Mesenchymal stem cell (in vitro differentiated cells and primary cell): ENCODE measurements around the gene CLIP1.

ENCODE experiments used
- DNase-seq: peaks from one replicate; pipeline ENCODE4 v3.0.0-alpha.2; 2013
- H2AFZ ChIP-seq: one replicate; pipeline ENCODE4 v1.6.1; 2013; ENCODE audit warnings: low read depth, mild to moderate bottlenecking, control low read depth, inconsistent platforms, low read length, moderate library complexity
- H2AK5ac ChIP-seq: 2 replicates; pipeline ENCODE4 v1.6.1; 2013; ENCODE audit warnings: low read length, moderate library complexity, mild to moderate bottlenecking, inconsistent platforms; ENCODE audit not compliant: severe bottlenecking
- H2BK120ac ChIP-seq: one replicate; pipeline ENCODE4 v1.6.1; 2013; ENCODE audit warnings: low read depth, mild to moderate bottlenecking, inconsistent platforms, low read length, moderate library complexity
- H2BK12ac ChIP-seq, 2 experiments: one replicate each; pipeline ENCODE4 v1.6.1; 2013; ENCODE audit warnings: inconsistent platforms in 2 of 2, low read length in 2 of 2, mild to moderate bottlenecking in 2 of 2, moderate library complexity in 2 of 2, control low read depth in 1 of 2
- H2BK15ac ChIP-seq: one replicate; pipeline ENCODE4 v1.6.1; 2013; ENCODE audit warnings: mild to moderate bottlenecking, low read depth, inconsistent platforms; ENCODE audit not compliant: poor library complexity, severe bottlenecking
- H2BK5ac ChIP-seq: 2 replicates; pipeline ENCODE4 v1.6.1; 2013; ENCODE audit warnings: low read depth, mild to moderate bottlenecking, low read length, control low read depth, inconsistent platforms; ENCODE audit not compliant: poor library complexity, severe bottlenecking
- H3K14ac ChIP-seq, 2 experiments: one replicate each; pipeline ENCODE4 v1.6.1; 2013; ENCODE audit warnings: inconsistent platforms in 2 of 2, low read length in 2 of 2, control low read depth in 1 of 2, mild to moderate bottlenecking in 1 of 2, moderate library complexity in 1 of 2
- H3K18ac ChIP-seq, 2 experiments: one replicate each; pipeline ENCODE4 v1.6.1; 2013; ENCODE audit warnings: inconsistent platforms in 2 of 2, low read length in 2 of 2, control low read depth in 1 of 2, low read depth in 1 of 2, mild to moderate bottlenecking in 1 of 2
- H3K23ac ChIP-seq, 2 experiments: one replicate each; pipeline ENCODE4 v1.6.1; 2013; ENCODE audit warnings: inconsistent platforms in 2 of 2, low read length in 2 of 2, mild to moderate bottlenecking in 2 of 2, moderate library complexity in 2 of 2, control low read depth in 1 of 2
- H3K27ac ChIP-seq: 2 replicates; pipeline ENCODE4 v1.5.1; 2013; ENCODE audit warnings: mild to moderate bottlenecking, moderate library complexity, low read length, control low read depth, inconsistent platforms; ENCODE audit not compliant: poor library complexity, severe bottlenecking
- H3K27me3 ChIP-seq, 2 experiments: 2 replicates each; pipeline versions ENCODE4 v1.6.1 to v1.7.0; 2013; ENCODE audit warnings: low read length in 2 of 2, mild to moderate bottlenecking in 2 of 2, moderate library complexity in 2 of 2, control low read depth in 1 of 2, inconsistent platforms in 1 of 2; ENCODE audit not compliant: control insufficient read depth in 1 of 2, insufficient read depth in 1 of 2
- H3K36me3 ChIP-seq, 2 experiments: 2 replicates each; pipeline versions ENCODE4 v1.6.1 to v1.7.0; 2013; ENCODE audit warnings: low read length in 2 of 2, control low read depth in 1 of 2, inconsistent platforms in 1 of 2, low read depth in 1 of 2, mild to moderate bottlenecking in 1 of 2; ENCODE audit not compliant: insufficient read depth in 2 of 2, control insufficient read depth in 1 of 2
- H3K4ac ChIP-seq, 2 experiments: one replicate each; pipeline ENCODE4 v1.6.1; 2013; ENCODE audit warnings: inconsistent platforms in 2 of 2, low read length in 2 of 2, mild to moderate bottlenecking in 2 of 2, moderate library complexity in 2 of 2, control low read depth in 1 of 2, low read depth in 1 of 2
- H3K4me1 ChIP-seq: 2 replicates; pipeline ENCODE4 v1.6.1; 2013; ENCODE audit warnings: low read depth, low read length, control low read depth; ENCODE audit not compliant: control insufficient read depth, insufficient read depth
- H3K4me2 ChIP-seq: 2 replicates; pipeline ENCODE4 v1.6.1; 2013; ENCODE audit warnings: low read length, mild to moderate bottlenecking, inconsistent platforms; ENCODE audit not compliant: poor library complexity, severe bottlenecking
- H3K4me3 ChIP-seq, 2 experiments: 2 replicates each; pipeline versions ENCODE4 v1.5.1 to v1.7.0; 2013; ENCODE audit warnings: low read length in 2 of 2, mild to moderate bottlenecking in 2 of 2, control low read depth in 1 of 2, low read depth in 1 of 2; ENCODE audit not compliant: insufficient read depth in 1 of 2
- H3K79me1 ChIP-seq: replicated peaks from 2 replicates; pipeline ENCODE4 v1.6.1; 2013; ENCODE audit warnings: mild to moderate bottlenecking, control low read depth, low read length, inconsistent platforms; ENCODE audit not compliant: poor library complexity, severe bottlenecking
- H3K9ac ChIP-seq: 2 replicates; pipeline ENCODE4 v1.7.0; 2013; ENCODE audit warnings: mild to moderate bottlenecking, low read length, moderate library complexity
- H3K9me3 ChIP-seq: 2 replicates; pipeline ENCODE4 v1.7.0; 2013; ENCODE audit warnings: mild to moderate bottlenecking, low read length; ENCODE audit not compliant: control insufficient read depth
- H4K8ac ChIP-seq: one replicate; pipeline ENCODE4 v1.6.1; 2013; ENCODE audit warnings: inconsistent platforms, mild to moderate bottlenecking, low read length, moderate library complexity
- H4K91ac ChIP-seq: one replicate; pipeline ENCODE4 v1.6.1; 2013; ENCODE audit warnings: mild to moderate bottlenecking, low read length, inconsistent platforms
- WGBS: methylation state at CpG from one replicate; pipeline ENCODE4 v1.1.7; 2013; ENCODE audit warnings: mixed read lengths; 5-methylcytosine and 5-hydroxymethylcytosine counted together

CLIP1 gene

GRCh38 chr12:122349078-122349477 lies 73.4 kb downstream of the CLIP1 start:
- H3K4me3 ChIP-seq, result no peak overlapping the region
- peaks cover 31 to 76% of the 10 kb centered on the region in 2 experiments for H3K36me3 ChIP-seq
- H3K9me3 ChIP-seq, result no peaks in the 10 kb centered on the region
- H2BK5ac ChIP-seq, result no peak overlapping the region
- WGBS, result 97% methylated on average over 4 of the region's 4 CpGs
- H3K4me2 ChIP-seq, result no peak overlapping the region
- H4K8ac ChIP-seq, result no peak overlapping the region
- no peak overlapping the region for H3K14ac ChIP-seq
- H2BK15ac ChIP-seq, result no peak overlapping the region
- no peaks in the 10 kb centered on the region for H3K4me1 ChIP-seq
- H3K9ac ChIP-seq, result no peak overlapping the region
- no peak overlapping the region for H3K23ac ChIP-seq
- no peak overlapping the region for H3K18ac ChIP-seq
- no peak overlapping the region for H3K27ac ChIP-seq
- H2BK12ac ChIP-seq, result no peak overlapping the region
- H3K27me3 ChIP-seq, result no peaks in the 10 kb centered on the region
- peaks cover 4% of the 10 kb centered on the region for H3K79me1 ChIP-seq
- H3K4ac ChIP-seq, result no peak overlapping the region
- H4K91ac ChIP-seq, result no peak overlapping the region
- no peak overlapping the region for H2AFZ ChIP-seq
- no peak for DNase-seq
- no peak overlapping the region for H2AK5ac ChIP-seq
- H2BK120ac ChIP-seq, result no peak overlapping the region

GRCh38 chr12:122348505-122348904 lies 74.0 kb downstream of the CLIP1 start:
- Histone ChIP-seq H3K27ac (no peak overlapping the region), H3K14ac (no peak overlapping the region), H2BK120ac (no peak overlapping the region), H2AK5ac (no peak overlapping the region), H2BK5ac (no peak overlapping the region), H3K4ac (no peak overlapping the region), H3K79me1 (peaks cover 4% of the 10 kb centered on the region), H4K8ac (no peak overlapping the region), H2BK15ac (no peak overlapping the region), H3K9me3 (no peaks in the 10 kb centered on the region), H3K9ac (no peak overlapping the region), H2BK12ac (no peak overlapping the region), H4K91ac (no peak overlapping the region), H3K4me2 (no peak overlapping the region), H2AFZ (no peak overlapping the region), H3K27me3 (no peaks in the 10 kb centered on the region), H3K4me1 (no peaks in the 10 kb centered on the region), H3K36me3 (peaks cover 29 to 76% of the 10 kb centered on the region in 2 experiments), H3K23ac (no peak overlapping the region), H3K18ac (no peak overlapping the region), H3K4me3 (no peak overlapping the region)
- DNase-seq, result no peak
- WGBS, result 88% methylated on average over 4 of the region's 4 CpGs

- H3K4ac ChIP-seq, result no peak overlapping the region
These were observed 76.4 kb downstream of the CLIP1 start for GRCh38 chr12:122346054-122346453.

GRCh38 chr12:122345042-122345441 lies 77.4 kb downstream of the CLIP1 start:
- no peak overlapping the region for H4K91ac ChIP-seq
- H4K8ac ChIP-seq, result no peak overlapping the region
- H3K4me1 ChIP-seq, result no peaks in the 10 kb centered on the region
- H3K14ac ChIP-seq, result no peak overlapping the region
- H2BK120ac ChIP-seq, result no peak overlapping the region
- no peak for DNase-seq
- no peak overlapping the region for H3K4me3 ChIP-seq
- H3K79me1 ChIP-seq, result peaks cover 2% of the 10 kb centered on the region
- H3K4ac ChIP-seq, result no peak overlapping the region
- H2BK15ac ChIP-seq, result no peak overlapping the region
- H3K27me3 ChIP-seq, result no peaks in the 10 kb centered on the region
- H2BK12ac ChIP-seq, result no peak overlapping the region
- no peak overlapping the region for H3K27ac ChIP-seq
- H3K9me3 ChIP-seq, result no peaks in the 10 kb centered on the region
- no peak overlapping the region for H2AFZ ChIP-seq
- H3K18ac ChIP-seq, result no peak overlapping the region
- no peak overlapping the region for H3K23ac ChIP-seq
- H3K4me2 ChIP-seq, result no peak overlapping the region
- H2BK5ac ChIP-seq, result no peak overlapping the region
- H3K9ac ChIP-seq, result no peak overlapping the region
- peaks cover 13 to 75% of the 10 kb centered on the region in 2 experiments for H3K36me3 ChIP-seq
- H2AK5ac ChIP-seq, result no peak overlapping the region
- over 99% methylated on average over 2 of the region's 2 CpGs for WGBS

More at GRCh38 chr12:122346054-122346453, 76.4 kb downstream of the CLIP1 start:
- Histone ChIP-seq H3K9me3 (no peaks in the 10 kb centered on the region), H3K18ac (no peak overlapping the region), H3K23ac (no peak overlapping the region), H3K4me2 (no peak overlapping the region), H3K36me3 (peaks cover 15 to 66% of the 10 kb centered on the region in 2 experiments), H3K14ac (no peak overlapping the region), H4K8ac (no peak overlapping the region), H3K79me1 (peaks cover 2% of the 10 kb centered on the region), H2AK5ac (no peak overlapping the region), H3K4me1 (no peaks in the 10 kb centered on the region), H3K4me3 (no peak overlapping the region), H2BK12ac (no peak overlapping the region), H2AFZ (no peak overlapping the region), H2BK5ac (no peak overlapping the region), H2BK120ac (no peak overlapping the region), H3K27ac (no peak overlapping the region), H2BK15ac (no peak overlapping the region), H3K27me3 (no peaks in the 10 kb centered on the region), H3K9ac (no peak overlapping the region), H4K91ac (no peak overlapping the region)
- DNase-seq, result no peak
- 93% methylated on average over 4 of the region's 5 CpGs for WGBS
